WTC11 (cell line): ENCODE data around the gene STRIP1.

Source experiments
- ATF2 ChIP-seq: sonication (generic); formaldehyde crosslinking; IDR thresholded peaks from 2 replicates; pipeline ENCODE4 v1.8.1; 2022; ENCODE audit warnings: low read depth, missing genetic modification reagents, borderline replicate concordance
- E2F1 ChIP-seq: sonication (generic); formaldehyde crosslinking; IDR thresholded peaks from 2 replicates; pipeline ENCODE4 v1.8.0; 2022; ENCODE audit warnings: mild to moderate bottlenecking, missing genetic modification reagents
- E2F4 ChIP-seq: sonication (generic); formaldehyde crosslinking; IDR thresholded peaks from 2 replicates; pipeline ENCODE4 v1.8.1; 2022; ENCODE audit warnings: low read depth, mild to moderate bottlenecking, moderate library complexity, missing genetic modification reagents, borderline replicate concordance
- EMX1 ChIP-seq: fragments of 250-450 bp; sonication (Bioruptor Pico); IDR thresholded peaks from 2 replicates; pipeline ENCODE4 v1.8.0; 2021; ENCODE audit warnings: mild to moderate bottlenecking
- MYBL2 ChIP-seq: sonication (generic); formaldehyde crosslinking; IDR thresholded peaks from 2 replicates; pipeline ENCODE4 v1.8.1; 2023; ENCODE audit warnings: mild to moderate bottlenecking, moderate library complexity, missing genetic modification reagents
- NR2C2 ChIP-seq: sonication (generic); formaldehyde crosslinking; IDR thresholded peaks from 2 replicates; pipeline ENCODE4 v1.8.0; 2022; ENCODE audit warnings: mild to moderate bottlenecking, missing genetic modification reagents
- SP1 ChIP-seq: sonication (generic); formaldehyde crosslinking; conservative IDR thresholded peaks from 2 replicates; pipeline ENCODE4 v1.8.1; 2022; ENCODE audit warnings: missing genetic modification reagents
- TEAD1 ChIP-seq: sonication (generic); formaldehyde crosslinking; IDR thresholded peaks from 2 replicates; pipeline ENCODE4 v1.8.0; 2022; ENCODE audit warnings: mild to moderate bottlenecking, missing genetic modification reagents
- USF2 ChIP-seq: sonication (generic); formaldehyde crosslinking; IDR thresholded peaks from 2 replicates; pipeline ENCODE4 v1.8.1; 2023; ENCODE audit warnings: mild to moderate bottlenecking, missing genetic modification reagents, moderate library complexity
- ZNF138 ChIP-seq: sonication (generic); formaldehyde crosslinking; conservative IDR thresholded peaks from 2 replicates; pipeline ENCODE4 v1.8.1; 2022; ENCODE audit warnings: mild to moderate bottlenecking, moderate library complexity, missing genetic modification reagents
- TF ChIP-seq, protein P1 (sequence below): fragments of 200-600 bp; IDR thresholded peaks from 2 replicates; pipeline ENCODE4 v1.8.0; 2022; ENCODE audit warnings: antibody characterized with exemption
- TF ChIP-seq, protein P2 (sequence below): sonication (generic); formaldehyde crosslinking; IDR thresholded peaks from 2 replicates; pipeline ENCODE4 v1.8.0; 2023; ENCODE audit warnings: missing genetic modification reagents

GRCh38 chr1:110033421-110033820 is 1.0 kb upstream of the STRIP1 start:
- TF ChIP-seq TEAD1 (CRISPR knock-in tag): no peak
- no peak for TF ChIP-seq SP1 (CRISPR knock-in tag)
- no peak for TF ChIP-seq E2F1 (CRISPR knock-in tag)
- no peak for TF ChIP-seq ZNF138 (CRISPR knock-in tag)
- TF ChIP-seq, protein P1, sequence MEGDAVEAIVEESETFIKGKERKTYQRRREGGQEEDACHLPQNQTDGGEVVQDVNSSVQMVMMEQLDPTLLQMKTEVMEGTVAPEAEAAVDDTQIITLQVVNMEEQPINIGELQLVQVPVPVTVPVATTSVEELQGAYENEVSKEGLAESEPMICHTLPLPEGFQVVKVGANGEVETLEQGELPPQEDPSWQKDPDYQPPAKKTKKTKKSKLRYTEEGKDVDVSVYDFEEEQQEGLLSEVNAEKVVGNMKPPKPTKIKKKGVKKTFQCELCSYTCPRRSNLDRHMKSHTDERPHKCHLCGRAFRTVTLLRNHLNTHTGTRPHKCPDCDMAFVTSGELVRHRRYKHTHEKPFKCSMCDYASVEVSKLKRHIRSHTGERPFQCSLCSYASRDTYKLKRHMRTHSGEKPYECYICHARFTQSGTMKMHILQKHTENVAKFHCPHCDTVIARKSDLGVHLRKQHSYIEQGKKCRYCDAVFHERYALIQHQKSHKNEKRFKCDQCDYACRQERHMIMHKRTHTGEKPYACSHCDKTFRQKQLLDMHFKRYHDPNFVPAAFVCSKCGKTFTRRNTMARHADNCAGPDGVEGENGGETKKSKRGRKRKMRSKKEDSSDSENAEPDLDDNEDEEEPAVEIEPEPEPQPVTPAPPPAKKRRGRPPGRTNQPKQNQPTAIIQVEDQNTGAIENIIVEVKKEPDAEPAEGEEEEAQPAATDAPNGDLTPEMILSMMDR: no peak
- TF ChIP-seq E2F4 (CRISPR knock-in tag): no peak
- TF ChIP-seq EMX1 (CRISPR knock-in tag): no peak
- no peak for TF ChIP-seq USF2
- no peak for TF ChIP-seq NR2C2
- TF ChIP-seq ATF2: no peak
- TF ChIP-seq, protein P2, sequence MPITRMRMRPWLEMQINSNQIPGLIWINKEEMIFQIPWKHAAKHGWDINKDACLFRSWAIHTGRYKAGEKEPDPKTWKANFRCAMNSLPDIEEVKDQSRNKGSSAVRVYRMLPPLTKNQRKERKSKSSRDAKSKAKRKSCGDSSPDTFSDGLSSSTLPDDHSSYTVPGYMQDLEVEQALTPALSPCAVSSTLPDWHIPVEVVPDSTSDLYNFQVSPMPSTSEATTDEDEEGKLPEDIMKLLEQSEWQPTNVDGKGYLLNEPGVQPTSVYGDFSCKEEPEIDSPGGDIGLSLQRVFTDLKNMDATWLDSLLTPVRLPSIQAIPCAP: no peak
- no peak for TF ChIP-seq MYBL2 (CRISPR knock-in tag)
